GM12878 (cell line): Measurements from ENCODE around the gene CNTN6. TPM values are rescaled to one million over a fixed set of nuclear protein-coding genes. Genes with fewer than 3 reads are reported as not detected.

Experiments
- ATAC-seq: fragments of 200-7000 bp; cut with Tn5 transposase; 3 replicates; pipeline ENCODE4 v1.9.1; 2020; ENCODE audit warnings: mild to moderate bottlenecking, moderate library complexity
- BruUV-seq: library from RNA; stranded (reverse); fragments of 400-500 nt; replicated peaks from 2 replicates; lab custom pipeline; 2021; lab: Mats Ljungman, UMichigan
- CTCF ChIA-PET: fragments of 300-600 bp; sonication (Branson Sonifier 250); formaldehyde crosslinking; extraction: SDS; loops from one replicate; lab custom pipeline; 2021; ENCODE audit warnings: inconsistent platforms; lab: Yijun Ruan, JAX
- POLR2A ChIA-PET: fragments of 350-600 bp; formaldehyde crosslinking; extraction: SDS; loops from one replicate; lab custom pipeline; 2021; ENCODE audit warnings: inconsistent platforms; lab: Charles Lee
- RAD21 ChIA-PET: fragments of 300-600 bp; sonication (Branson Sonifier 250); formaldehyde crosslinking; loops from one replicate; lab custom pipeline; 2023; ENCODE audit warnings: antibody characterized with exemption; ENCODE audit not compliant: unreplicated experiment; lab: Charles Lee
- SMC1A ChIA-PET: fragments of 300-600 bp; sonication (Branson Sonifier 250); formaldehyde crosslinking; loops from one replicate; lab custom pipeline; 2023; ENCODE audit not compliant: unreplicated experiment, uncharacterized antibody; lab: Charles Lee
- DNase-seq: peaks from one replicate; pipeline ENCODE4 v3.0.0-alpha.2; 2011; ENCODE audit warnings: low read depth, low spot score
- FAIRE-seq: peaks from 3 replicates; lab custom pipeline; 2011; peaks lifted over from hg19 to GRCh38; lab: Jason Lieb, UNC
- H2AFZ ChIP-seq: 2 replicates; pipeline ENCODE4 v1.6.0; 2011; ENCODE audit warnings: low read depth, low read length, control low read depth; ENCODE audit not compliant: control insufficient read depth
- H3K27ac ChIP-seq: 2 replicates; pipeline ENCODE4 v1.5.1; 2011; ENCODE audit warnings: control low read depth; ENCODE audit not compliant: control insufficient read depth, insufficient read depth
- H3K27me3 ChIP-seq, 2 experiments: replicated peaks in 1 of 2; 2 replicates each; pipeline versions ENCODE4 v1.6.0 to v1.6.1; 2011; ENCODE audit warnings: low read length in 1 of 2; ENCODE audit not compliant: control insufficient read depth in 2 of 2, insufficient read depth in 2 of 2
- H3K36me3 ChIP-seq, 2 experiments: 2 replicates each; pipeline ENCODE4 v1.5.1; 2011; ENCODE audit warnings: low read length in 1 of 2; ENCODE audit not compliant: control insufficient read depth in 2 of 2, insufficient read depth in 2 of 2
- H3K4me1 ChIP-seq: 2 replicates; pipeline ENCODE4 v1.6.1; 2011; ENCODE audit warnings: mild to moderate bottlenecking, low read length, moderate library complexity, mixed read lengths; ENCODE audit not compliant: control insufficient read depth, insufficient read depth
- H3K4me2 ChIP-seq: 2 replicates; pipeline ENCODE4 v1.6.0; 2011; ENCODE audit warnings: control low read depth; ENCODE audit not compliant: control insufficient read depth, insufficient read depth
- H3K4me3 ChIP-seq: fragments of 200-600 bp; sonication (generic); 2 replicates; pipeline ENCODE4 v1.5.1; 2016
- H3K79me2 ChIP-seq: 2 replicates; pipeline ENCODE4 v1.6.0; 2011; ENCODE audit warnings: low read length; ENCODE audit not compliant: control insufficient read depth, insufficient read depth
- H3K9ac ChIP-seq: 2 replicates; pipeline ENCODE4 v1.8.0; 2011; ENCODE audit warnings: low read length, control low read depth, mixed read lengths; ENCODE audit not compliant: control insufficient read depth, insufficient read depth
- H3K9me3 ChIP-seq: replicated peaks from 3 replicates; pipeline ENCODE4 v1.5.1; 2011; ENCODE audit warnings: mild to moderate bottlenecking, low read length; ENCODE audit not compliant: control insufficient read depth, insufficient read depth
- H4K20me1 ChIP-seq: 2 replicates; pipeline ENCODE4 v1.6.0; 2011; ENCODE audit not compliant: control insufficient read depth, insufficient read depth
- ATF7 ChIP-seq: fragments of 450-650 bp; IDR thresholded peaks from 2 replicates; pipeline ENCODE4 v1.6.1; 2016; ENCODE audit warnings: low read depth, mild to moderate bottlenecking
- BMI1 ChIP-seq: fragments of 450-650 bp; IDR thresholded peaks from 2 replicates; pipeline ENCODE4 v1.6.1; 2016; ENCODE audit warnings: mild to moderate bottlenecking, moderate library complexity, borderline replicate concordance
- E4F1 ChIP-seq: fragments of 450-650 bp; IDR thresholded peaks from 2 replicates; pipeline ENCODE4 v1.6.1; 2018; ENCODE audit warnings: borderline replicate concordance, mild to moderate bottlenecking; ENCODE audit not compliant: partially characterized antibody
- EZH2 ChIP-seq: IDR thresholded peaks from 2 replicates; pipeline ENCODE4 v1.6.1; 2012; ENCODE audit warnings: low read depth, mild to moderate bottlenecking, control low read depth, inconsistent platforms, low read length, borderline replicate concordance; ENCODE audit not compliant: control insufficient read depth
- JUNB ChIP-seq: IDR thresholded peaks from 2 replicates; pipeline ENCODE4 v1.6.1; 2016; ENCODE audit warnings: antibody characterized with exemption, mild to moderate bottlenecking
- MXI1 ChIP-seq: fragments of 150-350 bp; IDR thresholded peaks from 2 replicates; pipeline ENCODE4 v1.6.1; 2011; ENCODE audit warnings: low read depth, mild to moderate bottlenecking, inconsistent platforms, low read length, improper control_type of control experiment
- NR2C2 ChIP-seq: IDR thresholded peaks from 2 replicates; pipeline ENCODE4 v1.6.1; 2011; ENCODE audit warnings: borderline replicate concordance, low read depth; ENCODE audit not compliant: control insufficient read depth, insufficient read length
- SPI1 ChIP-seq: IDR thresholded peaks from 2 replicates; pipeline ENCODE4 v1.6.1; 2011; ENCODE audit warnings: low read depth, mild to moderate bottlenecking, low read length, moderate library complexity, borderline replicate concordance; ENCODE audit not compliant: insufficient read depth
- WGBS: methylation state at CpG from one replicate; pipeline ENCODE4 v1.1.6; 2016; ENCODE audit warnings: low lambda C conversion rate; ENCODE audit not compliant: insufficient replicate concordance, insufficient coverage; ENCODE audit errors: missing lambda C conversion rate; 5-methylcytosine and 5-hydroxymethylcytosine counted together
- in situ Hi-C: fragments of 300-500 bp; cut with MboI; formaldehyde crosslinking; loops from 9 replicates; pipeline ENCODE4 v1.14.3; 2018; ENCODE audit warnings: mixed read lengths
- intact Hi-C: fragments of 100-400 bp; cut with micrococcal nuclease; formaldehyde crosslinking; loops from one replicate; pipeline ENCODE4 v1.14.2; 2022; ENCODE audit not compliant: unreplicated experiment
- polyA plus RNA-seq, 11 experiments: library from polyadenylated mRNA; depleted of rRNA in 4 of 11; unstranded in 6 of 11; stranded (reverse) in 5 of 11; fragments of >200 nt; fragmentation: Nextera tagmentation in 4 of 11; fragmentation: Illumina TruSeq in 1 of 11; extraction: Ambion mirVana in 4 of 11; extraction: Trizol in 1 of 11; gene quantifications; 1 replicate in 1 of 11; 2 replicates in 10 of 11; pipeline versions ENCODE4 v1.2.1 to v1.2.3, GENCODE V29; 2011 to 2016; ENCODE audit warnings: inconsistent platforms in 2 of 11, missing spikeins in 2 of 11, low read depth in 1 of 11
- total RNA-seq, 4 experiments: library from RNA; depleted of rRNA in 3 of 4; stranded (reverse); fragments of >200 nt in 3 of 4; fragmentation: Illumina TruSeq in 1 of 4; extraction: Trizol in 1 of 4; gene quantifications; 2 replicates each; pipeline versions ENCODE4 v1.2.1 to v1.2.3, GENCODE V29; 2013 to 2021
- TF ChIP-seq, protein P1 (sequence below): fragments of 450-650 bp; IDR thresholded peaks from 2 replicates; pipeline ENCODE4 v1.6.1; 2014; ENCODE audit warnings: mild to moderate bottlenecking
- TF ChIP-seq, protein P2 (sequence below): fragments of 450-650 bp; IDR thresholded peaks from 2 replicates; pipeline ENCODE4 v1.6.1; 2017; ENCODE audit warnings: borderline replicate concordance
- TF ChIP-seq, protein P3 (sequence below): fragments of 450-650 bp; IDR thresholded peaks from 2 replicates; pipeline ENCODE4 v1.6.1; 2016; ENCODE audit warnings: mild to moderate bottlenecking

CNTN6 gene
- total and polyA plus RNA-seq, 10 of the 15 experiments (the other 5 are each of a cell fraction or from before 2014, with no cell fraction given), result not detected

- no peak for TF ChIP-seq BMI1
- TF ChIP-seq, protein P1, sequence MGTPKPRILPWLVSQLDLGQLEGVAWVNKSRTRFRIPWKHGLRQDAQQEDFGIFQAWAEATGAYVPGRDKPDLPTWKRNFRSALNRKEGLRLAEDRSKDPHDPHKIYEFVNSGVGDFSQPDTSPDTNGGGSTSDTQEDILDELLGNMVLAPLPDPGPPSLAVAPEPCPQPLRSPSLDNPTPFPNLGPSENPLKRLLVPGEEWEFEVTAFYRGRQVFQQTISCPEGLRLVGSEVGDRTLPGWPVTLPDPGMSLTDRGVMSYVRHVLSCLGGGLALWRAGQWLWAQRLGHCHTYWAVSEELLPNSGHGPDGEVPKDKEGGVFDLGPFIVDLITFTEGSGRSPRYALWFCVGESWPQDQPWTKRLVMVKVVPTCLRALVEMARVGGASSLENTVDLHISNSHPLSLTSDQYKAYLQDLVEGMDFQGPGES, result no peak
These were observed 139.5 kb downstream of the CNTN6 start (continued) for GRCh38 chr3:1232276-1232675.

DNA sequence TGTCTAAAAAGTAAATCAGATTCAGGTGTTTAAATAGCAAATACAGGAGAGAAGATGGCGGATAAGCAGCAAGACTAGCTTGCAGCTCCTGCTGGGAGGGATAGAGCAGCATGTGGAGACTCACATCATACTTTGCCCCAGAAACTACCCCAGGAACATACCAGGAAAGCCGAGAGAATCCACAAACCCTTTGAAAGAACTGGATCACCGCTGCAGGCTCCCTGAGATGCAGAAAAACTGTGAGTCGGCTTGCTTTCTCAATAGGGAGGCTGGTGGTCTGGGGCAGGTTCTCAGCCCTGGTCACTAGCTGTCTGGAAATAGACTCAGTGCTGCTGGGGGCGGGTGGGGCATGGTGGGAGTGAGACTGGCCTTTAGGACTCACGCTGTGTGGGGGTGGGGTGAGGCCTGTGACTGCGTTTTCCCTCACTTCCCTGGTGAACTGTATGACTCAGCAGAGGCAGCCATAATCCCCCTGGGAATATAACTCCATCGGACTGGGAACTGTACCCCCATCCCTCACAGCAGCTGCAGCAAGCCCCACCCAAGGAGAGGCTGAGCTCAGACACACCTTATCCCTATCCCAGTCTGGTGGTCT is 142.8 kb downstream of the CNTN6 start:
- H3K36me3 ChIP-seq, result no peaks in the 10 kb centered on the region
- H3K27me3 ChIP-seq, result no peaks in the 10 kb centered on the region
- RAD21 ChIA-PET, result no interaction called here
- intact Hi-C loops, result no loop called here
- H3K27ac ChIP-seq, result no peak overlapping the region
- no peak overlapping the region for H2AFZ ChIP-seq
- ATAC-seq (no peak), FAIRE-seq (no peak), DNase-seq (no peak)
- SMC1A ChIA-PET, result no interaction called here
- no peak overlapping the region for H3K9ac ChIP-seq
- no peaks in the 10 kb centered on the region for H3K79me2 ChIP-seq
- WGBS, result 36% methylated on average over 8 of the region's 8 CpGs
- CTCF ChIA-PET, result no interaction called here
- in situ Hi-C loops, result no loop called here
- H3K4me1 ChIP-seq, result no peaks in the 10 kb centered on the region
- POLR2A ChIA-PET, result no interaction called here
- H3K4me3 ChIP-seq, result no peak overlapping the region
- H3K9me3 ChIP-seq, result no peaks in the 10 kb centered on the region
- no TSS peak for BruUV-seq
- H4K20me1 ChIP-seq, result no peaks in the 10 kb centered on the region
- no peak overlapping the region for H3K4me2 ChIP-seq
- no peak for TF ChIP-seq NR2C2
- no peak for TF ChIP-seq SPI1
- TF ChIP-seq, protein P2, sequence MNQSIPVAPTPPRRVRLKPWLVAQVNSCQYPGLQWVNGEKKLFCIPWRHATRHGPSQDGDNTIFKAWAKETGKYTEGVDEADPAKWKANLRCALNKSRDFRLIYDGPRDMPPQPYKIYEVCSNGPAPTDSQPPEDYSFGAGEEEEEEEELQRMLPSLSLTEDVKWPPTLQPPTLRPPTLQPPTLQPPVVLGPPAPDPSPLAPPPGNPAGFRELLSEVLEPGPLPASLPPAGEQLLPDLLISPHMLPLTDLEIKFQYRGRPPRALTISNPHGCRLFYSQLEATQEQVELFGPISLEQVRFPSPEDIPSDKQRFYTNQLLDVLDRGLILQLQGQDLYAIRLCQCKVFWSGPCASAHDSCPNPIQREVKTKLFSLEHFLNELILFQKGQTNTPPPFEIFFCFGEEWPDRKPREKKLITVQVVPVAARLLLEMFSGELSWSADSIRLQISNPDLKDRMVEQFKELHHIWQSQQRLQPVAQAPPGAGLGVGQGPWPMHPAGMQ, result no peak
- no peak for TF ChIP-seq ATF7
- TF ChIP-seq EZH2, result no peak
- TF ChIP-seq, protein P3, sequence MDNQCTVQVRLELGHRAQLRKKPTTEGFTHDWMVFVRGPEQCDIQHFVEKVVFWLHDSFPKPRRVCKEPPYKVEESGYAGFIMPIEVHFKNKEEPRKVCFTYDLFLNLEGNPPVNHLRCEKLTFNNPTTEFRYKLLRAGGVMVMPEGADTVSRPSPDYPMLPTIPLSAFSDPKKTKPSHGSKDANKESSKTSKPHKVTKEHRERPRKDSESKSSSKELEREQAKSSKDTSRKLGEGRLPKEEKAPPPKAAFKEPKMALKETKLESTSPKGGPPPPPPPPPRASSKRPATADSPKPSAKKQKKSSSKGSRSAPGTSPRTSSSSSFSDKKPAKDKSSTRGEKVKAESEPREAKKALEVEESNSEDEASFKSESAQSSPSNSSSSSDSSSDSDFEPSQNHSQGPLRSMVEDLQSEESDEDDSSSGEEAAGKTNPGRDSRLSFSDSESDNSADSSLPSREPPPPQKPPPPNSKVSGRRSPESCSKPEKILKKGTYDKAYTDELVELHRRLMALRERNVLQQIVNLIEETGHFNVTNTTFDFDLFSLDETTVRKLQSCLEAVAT, result no peak
- no peak for TF ChIP-seq E4F1
- no peak for TF ChIP-seq JUNB
- TF ChIP-seq MXI1, result no peak
